ENCODE results near the gene EFHC1. TPM values are rescaled to one million over a fixed set of nuclear protein-coding genes. Genes with fewer than 3 reads are reported as not detected.

Gene EFHC1
- polyA plus RNA-seq, 3 donors, result 6.3 to 8.1 (median 6.6) TPM

DNA sequence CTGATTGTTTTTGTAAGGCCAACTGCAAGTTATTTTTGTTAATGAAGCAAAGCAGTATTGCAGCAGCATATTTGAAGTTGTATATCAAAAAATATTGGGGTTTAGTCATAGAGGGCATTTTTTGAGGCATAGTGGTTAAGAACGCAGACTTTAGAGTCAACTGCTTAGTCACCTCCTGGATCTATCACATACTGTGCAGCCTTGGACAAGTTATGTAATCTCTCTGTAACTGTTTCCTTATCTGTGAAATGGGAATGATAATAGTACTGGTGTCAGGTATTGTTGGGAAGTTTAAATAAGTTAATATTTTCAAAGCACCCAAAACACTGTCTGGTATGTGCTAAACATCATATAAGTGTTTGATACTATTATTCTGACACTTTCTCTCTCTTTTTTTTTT is 27.2 kb upstream of the EFHC1 start:
- 63 to 78% (median 69%) methylated on average over 1 of the region's 1 CpG for WGBS, 3 donors
- H3K27ac ChIP-seq (ENCODE audit: low read depth, low read length), result no peak overlapping the region

DNA sequence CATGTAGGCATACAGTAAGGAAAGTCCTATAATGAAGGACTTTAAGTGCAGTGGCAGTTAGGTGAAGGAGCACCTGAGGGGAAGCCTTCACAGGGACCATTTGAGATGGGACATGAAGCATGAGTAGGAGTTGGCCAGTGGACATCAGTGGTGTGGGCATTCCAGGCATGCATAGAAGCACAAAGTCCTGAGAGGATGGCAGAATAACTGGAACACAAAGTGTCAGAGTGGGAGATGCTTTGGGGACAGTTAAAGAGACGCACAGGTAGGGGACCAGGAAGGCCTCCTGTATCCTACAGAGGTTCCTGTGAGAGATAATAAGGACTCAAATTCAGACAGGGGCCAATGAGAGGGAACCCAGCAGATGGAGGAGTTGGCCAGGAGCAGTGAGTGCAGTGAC is 26.4 kb upstream of the EFHC1 start:
- WGBS, 3 donors, result 100% methylated on average over 1 of the region's 1 CpG

DNA sequence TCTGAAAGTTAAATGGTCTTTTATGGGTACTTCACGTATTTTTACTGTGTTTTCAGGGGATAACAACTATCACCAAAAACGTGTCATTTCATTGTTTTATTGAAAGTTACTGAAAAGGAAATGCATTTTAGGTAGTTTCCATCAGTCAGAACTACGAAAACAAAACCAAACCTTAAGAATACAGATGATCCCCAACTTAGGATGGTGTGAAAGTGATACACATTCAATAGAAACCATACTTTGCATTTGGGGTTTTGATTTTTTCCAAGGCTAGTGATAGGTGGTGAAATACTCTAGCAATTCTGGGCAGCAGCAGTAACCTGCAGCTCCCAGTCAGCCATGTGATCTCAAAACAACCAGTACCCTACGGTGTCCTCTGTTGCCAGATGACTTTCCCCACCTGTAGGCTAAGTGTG is 25.9 kb upstream of the EFHC1 start:
- no peak overlapping the region for H3K27ac ChIP-seq (ENCODE audit: low read depth, low read length)
- 75 to 83% (median 81%) methylated on average over 4 of the region's 4 CpGs for WGBS, 3 donors

More for the DNA sequence above, 26.4 kb upstream of the EFHC1 start:
- H3K27ac ChIP-seq (ENCODE audit: low read depth, low read length), result no peak overlapping the region

DNA sequence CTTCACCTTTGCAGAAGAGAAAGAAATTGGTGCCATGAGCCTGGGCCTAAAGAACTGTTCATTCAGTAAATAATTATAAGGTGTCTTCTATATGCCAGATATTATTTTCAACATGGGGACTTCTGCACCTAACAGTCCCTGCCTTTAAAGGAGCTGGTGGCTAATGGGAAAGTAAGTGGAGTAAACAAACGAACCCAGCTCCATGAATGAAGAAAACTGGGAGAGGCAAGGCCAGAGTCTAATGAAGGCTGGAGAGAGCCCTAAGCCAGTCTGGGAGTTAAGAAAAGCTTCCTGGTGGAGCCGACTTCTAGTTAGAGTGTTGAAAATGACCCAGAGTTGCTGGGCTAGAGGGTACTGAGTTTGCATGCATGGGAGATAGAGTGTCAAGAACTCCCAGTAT is 24.2 kb upstream of the EFHC1 start:
- H3K27ac ChIP-seq (ENCODE audit: low read depth, low read length), result no peak overlapping the region
- WGBS, 3 donors, result 72 to 92% (median 87%) methylated on average over 2 of the region's 2 CpGs

DNA sequence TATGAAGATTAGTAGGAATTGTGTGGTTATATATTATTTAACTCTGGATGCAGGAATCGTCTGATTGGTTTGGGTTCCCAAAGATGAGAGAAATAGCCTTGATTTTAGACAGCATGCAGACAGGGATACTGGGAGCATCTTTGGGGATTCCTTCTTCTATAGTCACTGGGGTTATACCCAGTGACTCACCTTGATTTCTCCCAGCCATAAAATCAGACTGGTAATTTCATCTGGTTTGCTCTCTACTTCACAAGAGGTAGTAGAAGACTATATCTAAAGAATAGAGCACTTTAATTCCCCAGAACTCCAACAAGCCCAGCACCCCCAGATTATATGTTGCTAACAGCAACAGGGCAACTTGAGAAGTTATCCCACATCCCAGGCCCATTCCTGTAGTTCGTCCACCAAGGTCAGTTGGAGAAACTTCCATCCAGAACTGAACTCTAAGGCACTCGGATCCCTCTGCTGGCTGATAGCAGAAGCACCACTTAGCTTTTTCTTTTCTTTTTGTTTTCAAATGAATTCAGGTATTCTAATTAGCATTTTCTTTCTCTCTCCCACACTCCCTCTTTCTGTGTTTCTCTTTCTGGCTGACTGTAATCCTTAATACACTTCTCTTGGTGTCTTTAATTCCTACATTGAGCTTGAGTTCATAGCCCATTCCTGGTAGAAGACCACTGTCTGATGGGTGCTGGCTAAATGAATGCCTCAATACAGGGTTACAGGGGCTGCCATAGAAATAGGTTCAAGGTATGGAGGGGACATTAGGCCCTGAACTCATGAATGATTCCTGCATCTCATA is 20.4 kb upstream of the EFHC1 start:
- 33 to 35% (median 34%) methylated on average over 3 of the region's 3 CpGs for WGBS, 3 donors
- no peak overlapping the region for H3K27ac ChIP-seq (ENCODE audit: low read depth, low read length)

DNA sequence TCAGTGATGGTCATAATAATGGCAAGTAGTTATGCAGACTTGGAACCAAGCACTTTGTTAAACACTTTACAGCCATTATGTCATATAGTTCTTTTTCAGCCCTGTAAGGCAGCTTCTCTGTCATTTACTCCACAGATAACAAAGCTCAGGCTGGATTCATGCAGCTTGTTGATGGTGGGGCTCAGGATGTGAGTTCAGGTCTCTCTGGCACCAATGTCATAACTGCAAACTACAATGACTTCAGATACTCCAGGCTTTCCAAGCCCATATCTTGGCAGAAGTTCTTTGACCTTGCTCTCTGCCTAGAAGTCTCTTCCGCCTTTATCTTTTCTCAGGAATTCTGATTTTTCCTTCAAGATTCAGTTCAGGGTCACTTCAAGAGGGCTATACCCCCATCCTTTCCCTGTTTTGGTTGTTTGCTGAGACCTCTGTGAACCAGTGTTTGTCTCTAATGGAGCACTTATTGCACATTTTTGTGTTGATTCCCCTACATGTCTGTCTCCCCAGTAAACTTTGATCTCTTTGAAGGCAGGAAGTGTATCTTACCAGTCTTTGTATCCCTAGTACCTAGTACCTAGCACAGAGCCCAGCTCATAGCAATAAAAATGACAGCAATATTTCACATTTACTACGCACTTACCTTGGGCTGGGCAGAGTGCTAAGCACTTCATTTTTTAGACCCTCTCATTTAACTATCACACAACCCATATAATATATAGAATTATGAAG is 19.7 kb upstream of the EFHC1 start:
- 60 to 81% (median 73%) methylated on average over 2 of the region's 2 CpGs for WGBS, 3 donors
- no peak overlapping the region for H3K27ac ChIP-seq (ENCODE audit: low read depth, low read length)

DNA sequence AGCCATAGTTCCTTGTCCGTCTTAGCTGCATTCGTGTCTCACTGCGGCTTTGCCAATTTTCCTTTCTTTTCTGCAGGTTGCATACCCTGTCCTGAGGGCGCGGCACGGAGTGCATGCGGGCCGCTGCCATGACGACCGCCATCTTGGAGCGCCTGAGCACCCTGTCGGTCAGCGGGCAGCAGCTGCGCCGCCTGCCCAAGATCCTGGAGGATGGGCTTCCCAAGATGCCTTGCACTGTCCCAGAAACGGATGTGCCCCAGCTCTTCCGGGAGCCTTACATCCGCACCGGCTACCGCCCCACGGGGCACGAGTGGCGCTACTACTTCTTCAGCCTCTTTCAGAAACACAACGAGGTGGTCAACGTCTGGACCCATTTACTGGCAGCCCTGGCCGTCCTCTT is 17.1 kb upstream of the EFHC1 start:
- no peak overlapping the region for H3K27ac ChIP-seq (ENCODE audit: low read depth, low read length)
- 96 to 97% (median 97%) methylated on average over 26 of the region's 26 CpGs for WGBS, 3 donors

DNA sequence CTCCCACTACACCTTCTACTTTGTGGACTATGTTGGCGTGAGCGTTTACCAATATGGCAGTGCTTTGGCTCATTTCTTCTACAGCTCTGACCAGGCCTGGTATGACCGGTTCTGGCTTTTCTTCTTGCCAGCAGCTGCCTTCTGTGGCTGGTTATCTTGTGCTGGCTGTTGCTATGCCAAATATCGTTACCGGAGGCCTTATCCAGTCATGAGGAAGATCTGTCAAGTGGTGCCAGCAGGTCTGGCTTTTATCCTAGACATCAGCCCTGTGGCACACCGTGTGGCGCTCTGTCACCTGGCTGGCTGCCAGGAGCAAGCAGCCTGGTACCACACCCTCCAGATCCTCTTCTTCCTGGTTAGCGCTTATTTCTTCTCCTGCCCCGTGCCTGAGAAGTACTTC is 16.5 kb upstream of the EFHC1 start:
- WGBS, 3 donors, result 61 to 84% (median 80%) methylated on average over 9 of the region's 9 CpGs
- no peak overlapping the region for H3K27ac ChIP-seq (ENCODE audit: low read depth, low read length)

DNA sequence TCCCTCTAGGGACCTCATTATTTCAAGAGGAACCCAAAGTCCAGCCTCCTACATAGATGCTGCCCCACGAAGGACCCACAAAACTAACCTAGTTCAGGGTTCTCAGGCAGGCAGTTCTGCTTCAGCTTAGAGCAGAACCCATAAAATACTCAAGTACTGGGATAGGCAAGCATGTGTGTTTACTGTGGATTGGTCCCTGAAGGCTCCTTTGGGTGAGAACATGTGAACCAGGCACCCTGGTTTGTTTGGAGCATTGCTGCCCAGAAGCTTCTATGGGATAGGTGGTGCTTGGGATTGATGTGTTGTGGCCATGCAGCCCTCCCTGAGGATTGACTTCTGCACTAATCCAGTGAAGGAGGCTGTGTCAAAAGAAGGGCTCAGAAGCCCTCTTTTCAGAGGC is 14.9 kb upstream of the EFHC1 start:
- no peak overlapping the region for H3K27ac ChIP-seq (ENCODE audit: low read depth, low read length)
- WGBS, 3 donors, result 90 to 95% (median 93%) methylated on average over 1 of the region's 1 CpG

DNA sequence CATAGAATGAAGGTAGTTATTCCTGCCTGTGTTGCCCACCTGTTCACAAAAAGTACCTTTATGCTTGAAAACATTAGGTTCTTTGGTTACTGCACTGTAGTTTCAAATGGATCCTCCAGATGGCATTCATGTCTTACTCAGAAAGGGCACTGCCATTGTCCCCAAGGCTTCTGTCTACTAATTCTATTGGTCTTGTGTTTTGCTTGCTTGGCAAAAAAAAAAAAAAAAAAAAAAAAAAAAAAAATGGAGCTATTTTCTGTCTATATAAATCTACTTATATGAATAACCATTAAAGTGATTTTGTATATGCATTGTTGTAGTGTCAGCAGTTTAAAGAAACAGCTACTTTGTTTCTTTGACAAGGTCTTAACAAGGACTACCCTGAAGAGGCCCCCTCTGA is 12.7 kb upstream of the EFHC1 start:
- H3K27ac ChIP-seq (ENCODE audit: low read depth, low read length), result no peak overlapping the region

DNA sequence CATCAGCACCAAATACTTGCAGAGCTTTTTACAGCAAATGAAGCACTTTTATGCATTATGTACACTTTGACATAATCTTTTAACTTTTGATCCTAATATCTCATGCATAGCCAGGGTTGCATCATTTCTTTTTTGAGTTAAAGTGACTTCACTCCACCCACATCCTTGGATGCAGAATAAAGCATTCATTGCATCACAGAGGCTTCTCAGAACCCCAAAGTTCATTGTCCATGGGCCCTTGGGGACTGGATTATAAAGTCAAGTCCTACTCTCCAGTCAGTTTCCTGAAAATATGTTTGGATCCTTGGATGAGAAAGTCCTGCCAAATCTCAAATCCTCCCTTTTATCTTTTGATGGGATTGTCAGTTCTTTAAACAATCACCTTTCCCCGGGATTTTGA is 10.6 kb upstream of the EFHC1 start:
- WGBS, 3 donors, result 33 to 49% (median 47%) methylated on average over 1 of the region's 1 CpG
- H3K27ac ChIP-seq (ENCODE audit: low read depth, low read length), result no peak overlapping the region

DNA sequence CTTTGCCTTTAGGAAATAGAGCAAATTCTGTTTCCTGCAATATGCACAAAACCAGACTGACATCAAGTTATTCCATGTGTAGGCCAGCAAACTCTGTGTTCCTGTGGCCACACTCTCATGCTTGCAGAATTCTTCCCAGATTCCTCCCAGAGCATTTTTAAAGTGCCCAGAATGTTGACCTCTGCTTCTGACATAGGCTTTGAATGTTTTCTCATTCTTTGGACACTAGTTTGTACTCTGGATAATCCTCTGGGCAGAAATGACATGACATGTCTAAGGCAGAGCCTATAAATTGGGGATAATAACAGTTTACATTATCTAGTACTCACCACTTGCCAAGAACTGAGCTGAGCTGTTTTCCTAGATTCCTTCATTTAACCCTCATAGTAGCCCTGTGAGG is 9.2 kb upstream of the EFHC1 start:
- H3K27ac ChIP-seq (ENCODE audit: low read depth, low read length), result no peak overlapping the region

DNA sequence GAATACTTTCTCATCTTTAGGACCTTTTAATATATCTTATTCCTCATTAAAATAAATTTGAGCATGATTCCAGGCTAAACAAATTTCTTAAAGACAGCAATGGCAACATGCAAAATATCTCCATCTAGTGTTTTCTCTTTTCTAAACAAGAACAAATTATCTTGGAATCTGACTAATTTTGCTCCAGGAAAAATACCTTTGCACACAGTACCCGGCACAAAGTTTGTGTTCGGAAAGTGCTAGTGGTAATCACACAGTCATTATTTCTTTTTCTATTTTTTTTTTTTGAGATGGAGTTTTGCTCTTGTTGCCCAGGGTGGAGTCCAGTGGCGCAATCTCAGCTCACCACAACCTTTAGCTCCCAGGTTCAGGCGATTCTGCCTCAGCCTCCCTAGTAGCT is 8.2 kb upstream of the EFHC1 start:
- WGBS, 3 donors, result 86 to 91% (median 91%) methylated on average over 4 of the region's 4 CpGs
- no peak overlapping the region for H3K27ac ChIP-seq (ENCODE audit: low read depth, low read length)

DNA sequence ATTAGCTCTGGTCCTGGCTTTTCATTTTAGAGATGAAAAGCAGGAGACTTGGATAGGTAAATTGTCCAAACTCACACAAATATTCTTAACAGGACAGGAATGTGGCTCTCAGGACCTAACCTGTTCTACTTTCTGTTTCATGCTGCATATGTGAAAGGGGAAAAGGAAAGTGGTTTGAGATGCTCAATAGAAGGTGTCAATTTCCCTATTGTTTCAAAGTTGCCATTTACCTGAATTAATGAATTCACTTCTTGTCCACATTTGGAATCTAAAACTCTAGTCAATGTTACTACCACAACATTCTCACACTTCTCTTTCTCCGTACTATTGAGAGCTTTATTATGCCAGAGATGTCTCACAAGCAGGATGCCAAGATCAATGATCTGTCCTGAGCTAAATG is 4.8 kb upstream of the EFHC1 start:
- 82 to 93% (median 85%) methylated on average over 1 of the region's 1 CpG for WGBS, 3 donors

DNA sequence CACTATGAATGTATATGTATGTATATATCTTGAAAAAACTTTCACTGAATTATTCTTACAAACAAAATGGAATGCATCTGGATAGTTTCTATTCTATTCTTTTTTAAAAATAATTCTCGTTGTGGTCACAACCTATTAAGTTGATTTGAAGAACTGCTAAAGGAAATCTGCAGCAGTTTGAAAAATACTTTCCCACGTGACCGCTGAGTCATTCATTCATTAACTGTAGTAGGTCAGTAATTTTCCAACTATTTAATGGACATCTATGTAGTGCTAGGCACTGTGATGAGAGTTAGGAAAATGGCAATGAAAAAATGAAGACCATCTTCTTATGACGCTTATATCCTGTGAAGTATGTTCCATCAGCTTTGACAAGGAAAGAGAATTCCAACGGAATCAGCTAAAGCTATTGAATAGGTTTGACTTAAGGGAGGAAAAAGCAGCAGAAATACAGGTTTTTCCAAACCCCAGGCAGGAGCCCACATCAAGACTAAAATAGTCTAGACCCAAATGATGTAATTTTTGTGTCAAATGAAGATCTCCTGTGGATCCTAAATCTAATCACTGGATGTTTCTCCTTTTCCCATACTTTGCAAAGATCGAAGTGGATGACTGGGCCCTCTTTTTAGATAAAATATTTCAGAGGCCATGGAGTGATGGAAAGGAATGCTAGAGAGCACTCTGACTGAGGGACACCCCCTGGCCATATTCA is 4.1 kb upstream of the EFHC1 start:
- H3K27ac ChIP-seq (ENCODE audit: low read depth, low read length), result no peak overlapping the region
- WGBS, 3 donors, result 44 to 52% (median 49%) methylated on average over 6 of the region's 6 CpGs

More for the DNA sequence above, 4.8 kb upstream of the EFHC1 start:
- no peak overlapping the region for H3K27ac ChIP-seq (ENCODE audit: low read depth, low read length)

DNA sequence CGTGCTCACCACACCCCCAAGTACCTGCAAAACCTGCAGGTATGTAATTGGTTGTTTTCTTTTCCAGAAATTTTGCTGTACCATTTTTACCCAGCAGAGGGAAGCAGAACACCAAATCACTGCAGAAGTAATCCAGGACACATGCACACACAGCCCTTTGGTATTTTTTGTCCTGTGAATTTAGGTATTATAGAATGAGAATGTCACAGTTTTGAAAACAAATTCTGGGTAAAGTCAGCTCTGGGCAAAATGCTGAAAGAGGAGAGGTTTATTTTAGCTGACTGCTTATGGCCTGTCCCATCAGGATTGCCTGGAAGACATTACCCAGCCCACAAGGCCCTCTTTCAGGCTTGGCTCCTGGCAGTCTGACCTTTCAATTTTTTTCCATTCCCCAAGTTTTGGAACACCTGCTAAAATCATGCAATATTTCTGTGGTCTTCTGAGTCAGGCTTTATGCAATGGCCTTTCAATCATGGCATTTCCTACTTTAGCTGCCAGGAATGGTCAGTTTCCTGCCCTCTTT is 3.5 kb upstream of the EFHC1 start:
- WGBS, 3 donors, result 0 to 5% (median 4%) methylated on average over 1 of the region's 1 CpG
- no peak overlapping the region for H3K27ac ChIP-seq (ENCODE audit: low read depth, low read length)

DNA sequence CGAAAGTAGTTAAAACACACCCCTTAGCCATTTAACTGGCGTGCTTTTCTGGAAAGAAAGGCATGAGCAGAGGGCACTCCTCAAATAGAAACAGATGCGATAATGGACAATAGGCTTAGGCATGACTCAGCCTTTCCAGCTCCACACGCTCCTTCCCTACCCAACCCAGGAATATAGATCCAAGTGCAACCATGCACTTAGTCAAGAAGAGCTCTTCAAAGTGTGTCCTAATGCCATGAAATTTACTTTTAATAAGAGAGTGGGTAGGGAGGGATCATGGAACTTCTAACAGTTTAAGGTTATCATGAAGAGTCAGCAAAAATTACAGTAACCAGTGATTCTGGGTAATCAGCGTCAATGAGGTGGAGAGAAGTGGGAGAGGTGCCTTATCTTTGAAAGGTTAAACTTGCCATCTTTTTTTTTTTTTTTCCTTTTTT is 2.4 kb upstream of the EFHC1 start:
- 71 to 81% (median 81%) methylated on average over 5 of the region's 5 CpGs for WGBS, 3 donors
- no peak overlapping the region for H3K27ac ChIP-seq (ENCODE audit: low read depth, low read length)

DNA sequence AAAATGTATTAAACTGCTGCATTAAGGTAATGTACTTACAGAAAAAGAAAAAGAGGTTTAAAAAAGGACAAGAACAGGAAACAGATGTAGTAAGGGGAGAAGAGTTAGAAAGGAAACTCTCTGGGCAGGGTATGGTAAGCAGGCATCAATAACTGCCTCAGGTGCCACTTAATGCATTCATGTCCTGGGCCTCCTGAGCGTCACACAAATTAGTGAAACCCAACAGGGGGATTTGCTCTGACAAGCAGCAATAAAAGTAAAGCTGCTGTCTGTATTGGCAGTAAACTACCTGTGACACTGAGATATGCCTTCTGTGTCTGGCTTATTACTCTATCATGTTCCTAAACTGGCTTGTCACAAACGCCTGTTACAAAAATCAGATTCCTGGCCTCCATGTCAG is 1.5 kb upstream of the EFHC1 start:
- H3K27ac ChIP-seq (ENCODE audit: low read depth, low read length), result no peak overlapping the region
- 80 to 83% (median 80%) methylated on average over 2 of the region's 2 CpGs for WGBS, 3 donors

DNA sequence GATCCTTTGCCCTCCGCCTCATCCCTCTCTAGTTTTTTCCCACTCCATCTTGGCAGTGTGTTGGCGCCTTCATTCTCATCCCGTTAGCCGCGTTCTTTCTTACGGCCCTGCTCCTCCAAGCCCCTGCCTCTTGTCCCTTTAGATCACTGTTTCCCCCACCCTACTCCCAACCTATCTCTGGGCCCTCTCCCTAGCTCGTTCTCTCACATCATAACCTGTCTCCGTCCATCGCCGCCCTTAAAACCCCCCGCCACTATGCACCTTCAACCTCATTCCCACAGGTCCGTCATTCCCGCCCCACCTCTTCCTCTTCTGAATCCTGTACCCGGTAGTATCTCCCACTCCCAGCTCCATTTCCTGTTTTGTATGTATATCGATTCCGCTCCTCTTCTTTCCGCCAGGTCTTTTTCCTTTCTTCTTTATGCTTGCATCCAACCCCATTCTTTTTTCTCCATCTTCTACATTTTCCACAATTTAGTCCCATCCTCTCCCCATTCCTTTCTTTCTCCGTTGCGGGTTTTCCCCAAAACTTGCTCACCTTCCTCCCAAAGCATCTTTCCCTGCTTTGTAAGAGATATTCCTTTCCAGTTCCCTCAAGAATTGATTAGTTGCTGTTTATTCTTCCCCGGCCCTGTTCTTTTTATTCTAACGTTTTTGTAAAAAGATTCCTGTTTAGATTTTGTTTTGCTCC is 671 bp downstream of the EFHC1 start:
- WGBS, 3 donors, result 3 to 6% (median 6%) methylated on average over 21 of the region's 21 CpGs
- H3K27ac ChIP-seq (ENCODE audit: low read depth, low read length), result no peak overlapping the region

Measured in adipose tissue (tissue), 3 donors.